A549 (cell line): ENCODE measurements around the gene COG5. TPM values are rescaled to one million over a fixed set of nuclear protein-coding genes. Genes with fewer than 3 reads are reported as not detected.

ENCODE experiments used
- ATAC-seq, 2 experiments: fragments of 200-7000 bp in 1 of 2; fragments of >200 bp in 1 of 2; cut with Nextera tagmentation in 1 of 2; cut with Tn5 transposase in 1 of 2; 3 replicates each; pipeline versions ENCODE4 v1.8.0 to v1.9.1; 2018 to 2020; ENCODE audit warnings: mild to moderate bottlenecking in 1 of 2, moderate library complexity in 1 of 2
- CTCF ChIA-PET: fragments of 300-600 bp; sonication (Branson Sonifier 250); formaldehyde crosslinking; extraction: SDS; loops from one replicate; lab custom pipeline; 2021; ENCODE audit warnings: antibody characterized with exemption, inconsistent platforms; lab: Yijun Ruan, JAX
- POLR2A ChIA-PET: fragments of 350-600 bp; formaldehyde crosslinking; extraction: SDS; loops from one replicate; lab custom pipeline; 2021; ENCODE audit warnings: antibody characterized with exemption, inconsistent platforms; lab: Yijun Ruan, JAX
- DNase-seq, 2 experiments: peaks; one replicate each; pipeline versions ENCODE4 v3.0.0 to v3.0.0-alpha.2; 2011 to 2016; ENCODE audit warnings: low read depth in 1 of 2, low spot score in 1 of 2
- FAIRE-seq: peaks from 2 replicates; lab custom pipeline; 2011; peaks lifted over from hg19 to GRCh38; lab: Jason Lieb, UNC
- H3K27ac ChIP-seq, 2 experiments: fragments of >200 bp; sonication (Bioruptor Twin); formaldehyde crosslinking; 3 replicates each; pipeline ENCODE4 v1.5.1; 2016 to 2017
- H3K4me1 ChIP-seq: fragments of >200 bp; sonication (Bioruptor Twin); formaldehyde crosslinking; 3 replicates; pipeline ENCODE4 v1.6.1; 2016
- H3K4me2 ChIP-seq: fragments of >200 bp; sonication (Bioruptor Twin); formaldehyde crosslinking; 3 replicates; pipeline ENCODE4 v1.6.1; 2016
- H3K4me3 ChIP-seq: fragments of >200 bp; sonication (Bioruptor Twin); formaldehyde crosslinking; 3 replicates; pipeline ENCODE4 v1.5.1; 2016
- H3K9me3 ChIP-seq: fragments of >200 bp; sonication (Bioruptor Twin); formaldehyde crosslinking; 3 replicates; pipeline ENCODE4 v1.6.1; 2016
- ATOH8 ChIP-seq: fragments of 250-450 bp; sonication (Bioruptor Pico); IDR thresholded peaks from 2 replicates; pipeline ENCODE4 v1.5.0; 2020; ENCODE audit warnings: low read depth, mild to moderate bottlenecking, moderate library complexity
- BHLHE40 ChIP-seq: IDR thresholded peaks from 2 replicates; pipeline ENCODE4 v1.6.1; 2012; ENCODE audit warnings: low read depth, low read length, inconsistent platforms
- CBX2 ChIP-seq: fragments of 200-600 bp; sonication (generic); IDR thresholded peaks from 2 replicates; pipeline ENCODE4 v1.6.1; 2016; ENCODE audit warnings: low read depth, mild to moderate bottlenecking, borderline replicate concordance
- CBX8 ChIP-seq: fragments of 200-600 bp; sonication (generic); IDR thresholded peaks from 2 replicates; pipeline ENCODE4 v1.6.1; 2016
- CHD4 ChIP-seq: fragments of 200-600 bp; sonication (generic); IDR thresholded peaks from 2 replicates; pipeline ENCODE4 v1.6.1; 2016; ENCODE audit warnings: antibody characterized with exemption, mild to moderate bottlenecking, borderline replicate concordance
- CTCF ChIP-seq: fragments of >200 bp; sonication (Bioruptor Twin); formaldehyde crosslinking; IDR thresholded peaks from 3 replicates; pipeline ENCODE4 v1.5.1; 2016
- ELK1 ChIP-seq: fragments of 150-350 bp; IDR thresholded peaks from 2 replicates; pipeline ENCODE4 v1.6.1; 2014; ENCODE audit warnings: low read depth, mild to moderate bottlenecking, low read length
- EP300 ChIP-seq, 2 experiments: fragments of >200 bp; sonication (Bioruptor Twin); formaldehyde crosslinking; IDR thresholded peaks; 2 replicates in 1 of 2; 3 replicates in 1 of 2; pipeline ENCODE4 v1.6.1; 2016 to 2017
- GATA3 ChIP-seq: IDR thresholded peaks from 2 replicates; pipeline ENCODE4 v1.6.1; 2012; ENCODE audit warnings: borderline replicate concordance
- HMGXB4 ChIP-seq: fragments of 250-450 bp; sonication (Bioruptor Pico); IDR thresholded peaks from 2 replicates; pipeline ENCODE4 v1.5.0; 2021; ENCODE audit warnings: mild to moderate bottlenecking, moderate library complexity, borderline replicate concordance
- HOXB13 ChIP-seq: fragments of 250-450 bp; sonication (Bioruptor Pico); IDR thresholded peaks from 2 replicates; pipeline ENCODE4 v1.5.0; 2020; ENCODE audit warnings: low read depth, mild to moderate bottlenecking, moderate library complexity
- JUNB ChIP-seq: fragments of >200 bp; sonication (Bioruptor Twin); formaldehyde crosslinking; IDR thresholded peaks from 2 replicates; pipeline ENCODE4 v1.6.1; 2016
- KDM5A ChIP-seq: fragments of 200-600 bp; sonication (generic); IDR thresholded peaks from 2 replicates; pipeline ENCODE4 v1.6.1; 2016; ENCODE audit warnings: antibody characterized with exemption, mild to moderate bottlenecking
- MAX ChIP-seq: IDR thresholded peaks from 2 replicates; pipeline ENCODE4 v1.6.1; 2012
- NR3C1 ChIP-seq: fragments of >200 bp; sonication (Bioruptor Twin); formaldehyde crosslinking; IDR thresholded peaks from 3 replicates; pipeline ENCODE4 v1.6.1; 2017
- REST ChIP-seq: fragments of 200-600 bp; sonication (generic); IDR thresholded peaks from 2 replicates; pipeline ENCODE4 v1.6.1; 2016; ENCODE audit warnings: antibody characterized with exemption, mild to moderate bottlenecking, moderate library complexity
- TP53 ChIP-seq: fragments of 250-450 bp; sonication (Bioruptor Pico); IDR thresholded peaks from 2 replicates; pipeline ENCODE4 v1.5.0; 2021; ENCODE audit warnings: mild to moderate bottlenecking, moderate library complexity
- USF2 ChIP-seq: fragments of 450-650 bp; IDR thresholded peaks from 2 replicates; pipeline ENCODE4 v1.6.1; 2014; ENCODE audit warnings: antibody characterized with exemption
- ZFP36 ChIP-seq: fragments of 450-650 bp; IDR thresholded peaks from 2 replicates; pipeline ENCODE4 v1.6.1; 2014; ENCODE audit warnings: borderline replicate concordance; ENCODE audit not compliant: partially characterized antibody
- polyA plus RNA-seq, 4 experiments: library from polyadenylated mRNA; depleted of rRNA in 3 of 4; stranded (reverse); fragments of >200 nt; fragmentation: RNase III in 1 of 4; extraction: RNeasy Plus Mini Kit Qiagen cat#74134 plus additional on column Dnase treatment in 1 of 4; gene quantifications; 2 replicates in 3 of 4; 3 replicates in 1 of 4; pipeline ENCODE4 v1.2.3, GENCODE V29; 2011 to 2017

The COG5 gene
- polyA plus RNA-seq, 2 of the 4 experiments (the other 2 are of a cell fraction) = 22.5 to 44.0 TPM

GRCh38 chr7:107408349-107408748 is 155.4 kb downstream of the COG5 start:
- Histone ChIP-seq H3K4me2 (no peak overlapping the region), H3K27ac (no peak overlapping the region), H3K4me1 (no peaks in the 10 kb centered on the region), H3K4me3 (no peak overlapping the region), H3K9me3 (no peaks in the 10 kb centered on the region)
- no peak for FAIRE-seq
- no peak for DNase-seq
- no peak for ATAC-seq
- CTCF ChIA-PET = no interaction called here
- POLR2A ChIA-PET = no interaction called here
- TF ChIP-seq KDM5A (no peak), CHD4 (no peak), GATA3 (no peak), HOXB13 (CRISPR knock-in tag) (no peak), REST (no peak), ELK1 (no peak), CTCF (no peak), HMGXB4 (CRISPR knock-in tag) (no peak), CBX2 (no peak)

GRCh38 chr7:107405559-107405958 is 158.2 kb downstream of the COG5 start:
- FAIRE-seq = no peak
- no peak for DNase-seq
- ChIA-PET CTCF (no interaction called here), POLR2A (no interaction called here)
- Histone ChIP-seq H3K9me3 (no peaks in the 10 kb centered on the region), H3K4me3 (no peak overlapping the region), H3K27ac (no peak overlapping the region), H3K4me2 (no peak overlapping the region), H3K4me1 (no peaks in the 10 kb centered on the region)
- ATAC-seq = no peak
- TF ChIP-seq BHLHE40 (no peak), ATOH8 (CRISPR knock-in tag) (no peak), USF2 (no peak), CTCF (no peak), EP300 (IDR thresholded peaks at IDR 0.05) (no peak), JUNB (no peak), TP53 (no peak), NR3C1 (no peak), HOXB13 (CRISPR knock-in tag) (no peak), CBX2 (no peak), CBX8 (no peak), MAX (no peak), ZFP36 (no peak), REST (no peak)
